WTC11 (cell line): ENCODE data around the gene COL27A1. TPM values are rescaled to one million over a fixed set of nuclear protein-coding genes. Genes with fewer than 3 reads are reported as not detected.

ENCODE experiments used
- ATAC-seq: fragments of 200-7000 bp; cut with Tn5 transposase; 2 replicates; pipeline ENCODE4 v1.10.0; 2021; ENCODE audit warnings: mild to moderate bottlenecking, moderate library complexity
- CTCF ChIA-PET: fragments of 300-600 bp; sonication (Branson Sonifier 250); formaldehyde crosslinking; loops from one replicate; lab custom pipeline; 2021; ENCODE audit warnings: antibody characterized with exemption; lab: Charles Lee
- POLR2A ChIA-PET: fragments of 350-600 bp; sonication (Branson Sonifier 250); formaldehyde crosslinking; loops from one replicate; lab custom pipeline; 2021; ENCODE audit warnings: antibody characterized with exemption; lab: Charles Lee
- DNase-seq: peaks from one replicate; pipeline ENCODE4 v3.0.0; 2021; ENCODE audit warnings: low spot score
- H3K27ac Mint-ChIP-seq: 2 replicates; pipeline ENCODE4 v1.8.0; 2021; ENCODE audit warnings: mixed read lengths
- H3K27me3 Mint-ChIP-seq: 2 replicates; pipeline ENCODE4 v1.8.0; 2021; ENCODE audit warnings: low read depth, mild to moderate bottlenecking, moderate library complexity, mixed read lengths
- H3K36me3 Mint-ChIP-seq: 2 replicates; pipeline ENCODE4 v1.8.0; 2021; ENCODE audit warnings: mixed read lengths
- H3K4me1 Mint-ChIP-seq: 2 replicates; pipeline ENCODE4 v1.8.0; 2022; ENCODE audit warnings: mixed read lengths
- H3K4me3 Mint-ChIP-seq: 2 replicates; pipeline ENCODE4 v1.8.0; 2021; ENCODE audit warnings: mild to moderate bottlenecking, moderate library complexity, mixed read lengths
- H3K9me3 Mint-ChIP-seq: 2 replicates; pipeline ENCODE4 v1.8.0; 2021; ENCODE audit warnings: mixed read lengths
- CBFB ChIP-seq: sonication (generic); formaldehyde crosslinking; IDR thresholded peaks from 2 replicates; pipeline ENCODE4 v1.8.1; 2022; ENCODE audit warnings: mild to moderate bottlenecking, low read depth, missing genetic modification reagents
- CREM ChIP-seq: sonication (generic); formaldehyde crosslinking; IDR thresholded peaks from 2 replicates; pipeline ENCODE4 v1.8.1; 2022; ENCODE audit warnings: mild to moderate bottlenecking, missing genetic modification reagents, moderate library complexity
- HMGA2 ChIP-seq: fragments of 250-450 bp; sonication (Bioruptor Pico); IDR thresholded peaks from 2 replicates; pipeline ENCODE4 v1.4.0; 2021; ENCODE audit warnings: mild to moderate bottlenecking, moderate library complexity
- IRF2 ChIP-seq: sonication (generic); formaldehyde crosslinking; IDR thresholded peaks from 2 replicates; pipeline ENCODE4 v1.8.0; 2022; ENCODE audit warnings: low read depth, missing genetic modification reagents, borderline replicate concordance
- JAZF1 ChIP-seq: fragments of 250-450 bp; sonication (Bioruptor Pico); IDR thresholded peaks from 2 replicates; pipeline ENCODE4 v1.9.0; 2021; ENCODE audit warnings: moderate library complexity, mild to moderate bottlenecking, inconsistent platforms
- JUN ChIP-seq: sonication (generic); formaldehyde crosslinking; IDR thresholded peaks from 2 replicates; pipeline ENCODE4 v1.8.0; 2023; ENCODE audit warnings: mild to moderate bottlenecking, missing genetic modification reagents
- KAT7 ChIP-seq: sonication (generic); formaldehyde crosslinking; IDR thresholded peaks from 2 replicates; pipeline ENCODE4 v1.8.1; 2023; ENCODE audit warnings: missing genetic modification reagents, mild to moderate bottlenecking, borderline replicate concordance
- MYBL2 ChIP-seq: sonication (generic); formaldehyde crosslinking; IDR thresholded peaks from 2 replicates; pipeline ENCODE4 v1.8.1; 2023; ENCODE audit warnings: mild to moderate bottlenecking, moderate library complexity, missing genetic modification reagents
- NFATC4 ChIP-seq: fragments of 250-450 bp; sonication (Bioruptor Pico); IDR thresholded peaks from 2 replicates; pipeline ENCODE4 v1.9.0; 2021; ENCODE audit warnings: mild to moderate bottlenecking
- NFE2L1 ChIP-seq: sonication (generic); formaldehyde crosslinking; IDR thresholded peaks from 2 replicates; pipeline ENCODE4 v1.8.1; 2023; ENCODE audit warnings: missing genetic modification reagents
- NR1H2 ChIP-seq: sonication (generic); formaldehyde crosslinking; IDR thresholded peaks from 2 replicates; pipeline ENCODE4 v1.9.0; 2021; ENCODE audit warnings: mild to moderate bottlenecking, moderate library complexity, missing genetic modification reagents
- RELA ChIP-seq: sonication (generic); formaldehyde crosslinking; IDR thresholded peaks from 2 replicates; pipeline ENCODE4 v1.8.1; 2022; ENCODE audit warnings: missing genetic modification reagents, mild to moderate bottlenecking, borderline replicate concordance
- TCF7 ChIP-seq: sonication (generic); formaldehyde crosslinking; IDR thresholded peaks from 2 replicates; pipeline ENCODE4 v1.8.0; 2022; ENCODE audit warnings: mild to moderate bottlenecking, low read depth, missing genetic modification reagents, moderate library complexity
- ZNF121 ChIP-seq: sonication (generic); formaldehyde crosslinking; IDR thresholded peaks from 2 replicates; pipeline ENCODE4 v1.8.0; 2023; ENCODE audit warnings: missing genetic modification reagents
- ZNF138 ChIP-seq: sonication (generic); formaldehyde crosslinking; conservative IDR thresholded peaks from 2 replicates; pipeline ENCODE4 v1.8.1; 2022; ENCODE audit warnings: mild to moderate bottlenecking, moderate library complexity, missing genetic modification reagents
- ZNF219 ChIP-seq: sonication (generic); formaldehyde crosslinking; IDR thresholded peaks from 2 replicates; pipeline ENCODE4 v1.8.0; 2023; ENCODE audit warnings: missing genetic modification reagents, mild to moderate bottlenecking, borderline replicate concordance
- ZNF232 ChIP-seq: sonication (generic); formaldehyde crosslinking; IDR thresholded peaks from 2 replicates; pipeline ENCODE4 v1.8.0; 2022; ENCODE audit warnings: mild to moderate bottlenecking, missing genetic modification reagents
- total RNA-seq: library from RNA; stranded (reverse); gene quantifications from 3 replicates; pipeline ENCODE4 v1.2.3, GENCODE V29; 2021
- TF ChIP-seq, protein P1 (sequence below): sonication (generic); formaldehyde crosslinking; IDR thresholded peaks from 2 replicates; pipeline ENCODE4 v1.8.0; 2023; ENCODE audit warnings: mild to moderate bottlenecking, missing genetic modification reagents
- TF ChIP-seq, protein P2 (sequence below): sonication (generic); formaldehyde crosslinking; IDR thresholded peaks from 2 replicates; pipeline ENCODE4 v1.8.1; 2022; ENCODE audit warnings: low read depth, missing genetic modification reagents, borderline replicate concordance
- TF ChIP-seq, protein P3 (sequence below): sonication (generic); formaldehyde crosslinking; IDR thresholded peaks from 2 replicates; pipeline ENCODE4 v1.8.1; 2023; ENCODE audit warnings: mild to moderate bottlenecking, missing genetic modification reagents, moderate library complexity

The COL27A1 gene
- total RNA-seq, 1 experiment from 2014 or later: 47.5 TPM

- no peak for ATAC-seq
- Mint-ChIP-seq H3K4me1 (0 out of 2 replicates have a peak, but pooled peaks cover 6% of the 10 kb centered on the region), H3K9me3 (no peaks in the 10 kb centered on the region), H3K27me3 (no peaks in the 10 kb centered on the region), H3K4me3 (no peak overlapping the region), H3K36me3 (no peaks in the 10 kb centered on the region), H3K27ac (no peak overlapping the region)
- DNase-seq: no peak
- TF ChIP-seq, protein P1, sequence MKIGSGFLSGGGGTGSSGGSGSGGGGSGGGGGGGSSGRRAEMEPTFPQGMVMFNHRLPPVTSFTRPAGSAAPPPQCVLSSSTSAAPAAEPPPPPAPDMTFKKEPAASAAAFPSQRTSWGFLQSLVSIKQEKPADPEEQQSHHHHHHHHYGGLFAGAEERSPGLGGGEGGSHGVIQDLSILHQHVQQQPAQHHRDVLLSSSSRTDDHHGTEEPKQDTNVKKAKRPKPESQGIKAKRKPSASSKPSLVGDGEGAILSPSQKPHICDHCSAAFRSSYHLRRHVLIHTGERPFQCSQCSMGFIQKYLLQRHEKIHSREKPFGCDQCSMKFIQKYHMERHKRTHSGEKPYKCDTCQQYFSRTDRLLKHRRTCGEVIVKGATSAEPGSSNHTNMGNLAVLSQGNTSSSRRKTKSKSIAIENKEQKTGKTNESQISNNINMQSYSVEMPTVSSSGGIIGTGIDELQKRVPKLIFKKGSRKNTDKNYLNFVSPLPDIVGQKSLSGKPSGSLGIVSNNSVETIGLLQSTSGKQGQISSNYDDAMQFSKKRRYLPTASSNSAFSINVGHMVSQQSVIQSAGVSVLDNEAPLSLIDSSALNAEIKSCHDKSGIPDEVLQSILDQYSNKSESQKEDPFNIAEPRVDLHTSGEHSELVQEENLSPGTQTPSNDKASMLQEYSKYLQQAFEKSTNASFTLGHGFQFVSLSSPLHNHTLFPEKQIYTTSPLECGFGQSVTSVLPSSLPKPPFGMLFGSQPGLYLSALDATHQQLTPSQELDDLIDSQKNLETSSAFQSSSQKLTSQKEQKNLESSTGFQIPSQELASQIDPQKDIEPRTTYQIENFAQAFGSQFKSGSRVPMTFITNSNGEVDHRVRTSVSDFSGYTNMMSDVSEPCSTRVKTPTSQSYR: no peak
- no peak for TF ChIP-seq ZNF232 (CRISPR knock-in tag)
- TF ChIP-seq, protein P2, sequence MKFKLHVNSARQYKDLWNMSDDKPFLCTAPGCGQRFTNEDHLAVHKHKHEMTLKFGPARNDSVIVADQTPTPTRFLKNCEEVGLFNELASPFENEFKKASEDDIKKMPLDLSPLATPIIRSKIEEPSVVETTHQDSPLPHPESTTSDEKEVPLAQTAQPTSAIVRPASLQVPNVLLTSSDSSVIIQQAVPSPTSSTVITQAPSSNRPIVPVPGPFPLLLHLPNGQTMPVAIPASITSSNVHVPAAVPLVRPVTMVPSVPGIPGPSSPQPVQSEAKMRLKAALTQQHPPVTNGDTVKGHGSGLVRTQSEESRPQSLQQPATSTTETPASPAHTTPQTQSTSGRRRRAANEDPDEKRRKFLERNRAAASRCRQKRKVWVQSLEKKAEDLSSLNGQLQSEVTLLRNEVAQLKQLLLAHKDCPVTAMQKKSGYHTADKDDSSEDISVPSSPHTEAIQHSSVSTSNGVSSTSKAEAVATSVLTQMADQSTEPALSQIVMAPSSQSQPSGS (CRISPR knock-in tag): no peak
- ChIA-PET CTCF (interaction anchor here (0.7 to 5.6 kb wide), 4 partner anchors 29 to 149 kb away, joined by 3 to 23 read pairs (median 10); no protein-coding TSS in a partner anchor), POLR2A (no interaction called here)
These were observed 76.5 kb downstream of the COL27A1 start for GRCh38 chr9:114231719-114232449.

- CTCF ChIA-PET: interaction anchor here (0.8 to 5.6 kb wide), 3 partner anchors 57 to 151 kb away, joined by 3 to 23 read pairs (median 13); no protein-coding TSS in a partner anchor
- H3K27ac Mint-ChIP-seq: 0 out of 2 replicates have a peak overlapping the region, but pooled peaks have one; percentile 33
- H3K4me1 Mint-ChIP-seq: 0 out of 2 replicates have a peak, but pooled peaks cover 3% of the 10 kb centered on the region
- no peak for ATAC-seq
- H3K36me3 Mint-ChIP-seq: no peaks in the 10 kb centered on the region
- no peak for DNase-seq
- H3K9me3 Mint-ChIP-seq: no peaks in the 10 kb centered on the region
- H3K27me3 Mint-ChIP-seq: no peaks in the 10 kb centered on the region
- no peak for TF ChIP-seq CREM
- no peak for TF ChIP-seq KAT7 (CRISPR knock-in tag)
- no peak for TF ChIP-seq IRF2 (CRISPR knock-in tag)
- TF ChIP-seq, protein P3, sequence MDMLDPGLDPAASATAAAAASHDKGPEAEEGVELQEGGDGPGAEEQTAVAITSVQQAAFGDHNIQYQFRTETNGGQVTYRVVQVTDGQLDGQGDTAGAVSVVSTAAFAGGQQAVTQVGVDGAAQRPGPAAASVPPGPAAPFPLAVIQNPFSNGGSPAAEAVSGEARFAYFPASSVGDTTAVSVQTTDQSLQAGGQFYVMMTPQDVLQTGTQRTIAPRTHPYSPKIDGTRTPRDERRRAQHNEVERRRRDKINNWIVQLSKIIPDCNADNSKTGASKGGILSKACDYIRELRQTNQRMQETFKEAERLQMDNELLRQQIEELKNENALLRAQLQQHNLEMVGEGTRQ: no peak
- no peak for TF ChIP-seq HMGA2 (CRISPR knock-in tag)
- no peak for TF ChIP-seq JAZF1
- TF ChIP-seq NR1H2 (CRISPR knock-in tag): no peak
- TF ChIP-seq RELA (CRISPR knock-in tag): no peak
- no peak for TF ChIP-seq NFATC4 (CRISPR knock-in tag)
- TF ChIP-seq JUN (CRISPR knock-in tag): no peak
- TF ChIP-seq ZNF121: no peak
- no peak for TF ChIP-seq NFE2L1 (CRISPR knock-in tag)
- no peak for TF ChIP-seq TCF7 (CRISPR knock-in tag)
- no peak for TF ChIP-seq MYBL2 (CRISPR knock-in tag)
- TF ChIP-seq CBFB: no peak
- TF ChIP-seq ZNF138 (CRISPR knock-in tag): no peak
- TF ChIP-seq ZNF219 (CRISPR knock-in tag): no peak
- H3K4me3 Mint-ChIP-seq: no peak overlapping the region
- POLR2A ChIA-PET: no interaction called here
These were observed 78.3 kb downstream of the COL27A1 start for GRCh38 chr9:114233491-114234185.
